WI38 (cell line): ENCODE data around the gene CATSPER3.
A peak's percentile ranks its signal among the peaks of the same experiment; 100 is the strongest.

Experiments
- H3K4me3 ChIP-seq: 2 replicates; pipeline ENCODE4 v1.5.1; 2011; ENCODE audit warnings: low read depth, mild to moderate bottlenecking, control low read depth, low read length
- CTCF ChIP-seq: IDR thresholded peaks from 2 replicates; pipeline ENCODE4 v1.5.1; 2012; ENCODE audit warnings: low read depth, mild to moderate bottlenecking, control low read depth, low read length

CATSPER3 gene

GRCh38 chr5:135031813-135032694 lies 64.3 kb downstream of the CATSPER3 start:
- peak overlapping the region; percentile 93 for H3K4me3 ChIP-seq
- TF ChIP-seq CTCF = no peak

- TF ChIP-seq CTCF = no peak
- peak overlapping the region; percentile 93 for H3K4me3 ChIP-seq
Observed at GRCh38 chr5:135032695-135032998, 64.9 kb downstream of the CATSPER3 start.

GRCh38 chr5:135032999-135033861 lies 65.5 kb downstream of the CATSPER3 start:
- TF ChIP-seq CTCF = no peak
- H3K4me3 ChIP-seq = peak overlapping the region; percentile 93

GRCh38 chr5:135033901-135034235 lies 66.2 kb downstream of the CATSPER3 start, which contains the start of gene PITX1:
PITX1 (minus strand) TSS chr5:135034228; CDS start chr5:135033881, 347 bp downstream.
- peak within 1 kb of the TSS; percentile 93 for H3K4me3 ChIP-seq
- TF ChIP-seq CTCF = no peak

- no peak for TF ChIP-seq CTCF
- H3K4me3 ChIP-seq = peak overlapping the region; percentile 93
Observed at GRCh38 chr5:135034236-135034962, 66.7 kb downstream of the CATSPER3 start.

- H3K4me3 ChIP-seq = no peak overlapping the region
- TF ChIP-seq CTCF = no peak
Observed at GRCh38 chr5:135034963-135035677, 67.4 kb downstream of the CATSPER3 start.
